ENCODE measurements around the gene CCDC14. TPM values are rescaled to one million over a fixed set of nuclear protein-coding genes. Genes with fewer than 3 reads are reported as not detected.
A peak's percentile ranks its signal among the peaks of the same experiment; 100 is the strongest.
"Not testable (repeated sequence)": the region's sequence is repeated elsewhere in the genome, so short reads cannot be mapped to it uniquely, and the experiment has no call there.

The CCDC14 gene, protein sequence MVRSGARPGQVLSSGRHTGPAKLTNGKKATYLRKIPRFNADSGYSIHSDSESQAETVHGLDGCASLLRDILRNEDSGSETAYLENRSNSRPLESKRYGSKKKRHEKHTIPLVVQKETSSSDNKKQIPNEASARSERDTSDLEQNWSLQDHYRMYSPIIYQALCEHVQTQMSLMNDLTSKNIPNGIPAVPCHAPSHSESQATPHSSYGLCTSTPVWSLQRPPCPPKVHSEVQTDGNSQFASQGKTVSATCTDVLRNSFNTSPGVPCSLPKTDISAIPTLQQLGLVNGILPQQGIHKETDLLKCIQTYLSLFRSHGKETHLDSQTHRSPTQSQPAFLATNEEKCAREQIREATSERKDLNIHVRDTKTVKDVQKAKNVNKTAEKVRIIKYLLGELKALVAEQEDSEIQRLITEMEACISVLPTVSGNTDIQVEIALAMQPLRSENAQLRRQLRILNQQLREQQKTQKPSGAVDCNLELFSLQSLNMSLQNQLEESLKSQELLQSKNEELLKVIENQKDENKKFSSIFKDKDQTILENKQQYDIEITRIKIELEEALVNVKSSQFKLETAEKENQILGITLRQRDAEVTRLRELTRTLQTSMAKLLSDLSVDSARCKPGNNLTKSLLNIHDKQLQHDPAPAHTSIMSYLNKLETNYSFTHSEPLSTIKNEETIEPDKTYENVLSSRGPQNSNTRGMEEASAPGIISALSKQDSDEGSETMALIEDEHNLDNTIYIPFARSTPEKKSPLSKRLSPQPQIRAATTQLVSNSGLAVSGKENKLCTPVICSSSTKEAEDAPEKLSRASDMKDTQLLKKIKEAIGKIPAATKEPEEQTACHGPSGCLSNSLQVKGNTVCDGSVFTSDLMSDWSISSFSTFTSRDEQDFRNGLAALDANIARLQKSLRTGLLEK
- 41.8 and 47.3 TPM in 2 replicates for total RNA-seq
- 12.4 and 16.1 TPM in 2 replicates for polyA plus RNA-seq

DNA sequence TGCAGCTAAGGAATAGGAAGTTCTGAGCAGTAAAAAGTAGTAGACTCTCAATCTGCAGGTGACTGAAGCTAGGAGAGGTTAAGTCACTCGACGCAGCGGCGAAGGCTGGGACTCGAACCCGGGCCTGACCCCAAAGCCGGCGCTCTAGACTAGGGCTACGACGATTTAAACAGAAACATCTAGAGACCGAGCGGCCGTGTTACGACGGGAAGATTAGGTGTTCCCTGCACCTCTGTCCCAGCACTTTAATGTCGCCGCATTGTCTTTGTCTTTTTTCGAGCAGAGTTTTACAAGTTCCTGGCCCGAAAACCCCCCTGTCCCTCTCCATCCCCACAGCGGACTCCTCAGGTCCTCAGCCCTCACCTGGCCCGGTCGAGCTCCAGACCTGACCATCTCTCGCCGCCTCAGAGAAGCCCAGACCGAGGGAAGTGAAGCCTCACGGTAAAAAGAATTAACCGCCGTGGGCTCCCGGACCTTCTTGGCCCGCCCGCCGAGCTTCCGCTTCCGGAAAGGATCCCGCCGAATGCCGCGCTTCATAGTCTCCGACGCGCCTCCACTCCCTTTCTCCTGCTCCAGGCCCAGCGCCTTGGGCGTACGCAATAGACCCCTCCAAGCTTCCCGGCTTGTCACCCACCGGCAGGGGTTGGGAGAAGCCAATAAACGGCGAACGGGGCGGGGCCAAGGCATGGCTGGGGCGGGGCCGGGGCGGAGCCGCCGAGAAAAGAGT is at the start of gene CCDC14:
TSS of gene CCDC14 (minus strand) at position 449 of the 727 bp plus-strand sequence. CDS start at position 393, 56 bp downstream.
- peak within 1 kb of the TSS; percentile 85 for H3K27ac ChIP-seq
- 1% methylated on average over 52 of the region's 55 CpGs for WGBS (ENCODE audit: low lambda C conversion rate, missing lambda C conversion rate)
- H3K79me2 ChIP-seq: peaks cover 19% of the 10 kb centered on the region
- no peaks in the 10 kb centered on the region for H3K36me3 ChIP-seq (replicated peaks; ENCODE audit: insufficient read depth, low read depth)
- peak within 1 kb of the TSS; percentile 94 for H2AFZ ChIP-seq
- TF ChIP-seq EZH2phosphoT487 (IDR thresholded peaks at IDR 0.05; ENCODE audit: low read depth, severe bottlenecking, unreplicated experiment) (no peak), EZH2 (IDR thresholded peaks at IDR 0.05; ENCODE audit: borderline replicate concordance) (no peak)
- TF ChIP-seq, protein P1, sequence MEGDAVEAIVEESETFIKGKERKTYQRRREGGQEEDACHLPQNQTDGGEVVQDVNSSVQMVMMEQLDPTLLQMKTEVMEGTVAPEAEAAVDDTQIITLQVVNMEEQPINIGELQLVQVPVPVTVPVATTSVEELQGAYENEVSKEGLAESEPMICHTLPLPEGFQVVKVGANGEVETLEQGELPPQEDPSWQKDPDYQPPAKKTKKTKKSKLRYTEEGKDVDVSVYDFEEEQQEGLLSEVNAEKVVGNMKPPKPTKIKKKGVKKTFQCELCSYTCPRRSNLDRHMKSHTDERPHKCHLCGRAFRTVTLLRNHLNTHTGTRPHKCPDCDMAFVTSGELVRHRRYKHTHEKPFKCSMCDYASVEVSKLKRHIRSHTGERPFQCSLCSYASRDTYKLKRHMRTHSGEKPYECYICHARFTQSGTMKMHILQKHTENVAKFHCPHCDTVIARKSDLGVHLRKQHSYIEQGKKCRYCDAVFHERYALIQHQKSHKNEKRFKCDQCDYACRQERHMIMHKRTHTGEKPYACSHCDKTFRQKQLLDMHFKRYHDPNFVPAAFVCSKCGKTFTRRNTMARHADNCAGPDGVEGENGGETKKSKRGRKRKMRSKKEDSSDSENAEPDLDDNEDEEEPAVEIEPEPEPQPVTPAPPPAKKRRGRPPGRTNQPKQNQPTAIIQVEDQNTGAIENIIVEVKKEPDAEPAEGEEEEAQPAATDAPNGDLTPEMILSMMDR (IDR thresholded peaks at IDR 0.05; ENCODE audit: poor library complexity): no peak
- H3K27me3 ChIP-seq: no peaks in the 10 kb centered on the region
- peaks cover 5% of the 10 kb centered on the region for H3K4me1 ChIP-seq (ENCODE audit: insufficient read depth)
- H3K4me2 ChIP-seq: peak within 1 kb of the TSS; percentile 85
- H3K9me2 ChIP-seq (replicated peaks; ENCODE audit: insufficient read depth): no peaks in the 10 kb centered on the region
- no peaks in the 10 kb centered on the region for H3K9me3 ChIP-seq (ENCODE audit: low read depth)
- peak; percentile 95 for DNase-seq (ENCODE audit: low spot score)
- peak within 1 kb of the TSS; percentile 74 for H3K4me3 ChIP-seq
- no peaks in the 10 kb centered on the region for H4K20me1 ChIP-seq (ENCODE audit: insufficient read depth, poor library complexity, severe bottlenecking)

DNA sequence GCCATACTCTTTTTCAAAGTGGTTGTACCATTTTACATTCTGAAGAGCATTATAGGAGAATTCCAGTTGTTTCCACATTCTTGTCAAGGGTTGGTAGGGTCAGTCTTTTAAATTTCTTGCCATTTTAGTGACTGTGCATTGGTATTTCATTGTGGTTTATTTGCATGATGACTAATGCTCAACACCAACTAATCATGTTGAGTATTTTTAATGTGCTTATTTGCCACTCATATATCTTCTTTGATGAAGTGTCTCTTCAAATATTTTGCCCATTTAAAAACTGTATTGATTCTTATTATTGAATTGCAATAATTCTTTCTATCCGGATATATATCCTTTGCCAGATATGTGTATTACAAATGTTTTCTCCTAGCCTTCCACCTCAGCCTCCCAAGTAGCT is 47.3 kb upstream of the CCDC14 start:
- not testable (repeated sequence) for H3K9me2 ChIP-seq (replicated peaks; ENCODE audit: insufficient read depth); DNase-seq (ENCODE audit: low spot score); H2AFZ ChIP-seq; H3K4me3 ChIP-seq; H3K9me3 ChIP-seq (ENCODE audit: low read depth); H3K4me1 ChIP-seq (ENCODE audit: insufficient read depth); H3K36me3 ChIP-seq (replicated peaks; ENCODE audit: insufficient read depth, low read depth); H3K4me2 ChIP-seq; H3K27ac ChIP-seq; H3K79me2 ChIP-seq; H4K20me1 ChIP-seq (ENCODE audit: insufficient read depth, poor library complexity, severe bottlenecking)
- WGBS (ENCODE audit: low lambda C conversion rate, missing lambda C conversion rate): 95% methylated on average over 1 of the region's 1 CpG
- peaks cover 19% of the 10 kb centered on the region for H3K27me3 ChIP-seq

DNA sequence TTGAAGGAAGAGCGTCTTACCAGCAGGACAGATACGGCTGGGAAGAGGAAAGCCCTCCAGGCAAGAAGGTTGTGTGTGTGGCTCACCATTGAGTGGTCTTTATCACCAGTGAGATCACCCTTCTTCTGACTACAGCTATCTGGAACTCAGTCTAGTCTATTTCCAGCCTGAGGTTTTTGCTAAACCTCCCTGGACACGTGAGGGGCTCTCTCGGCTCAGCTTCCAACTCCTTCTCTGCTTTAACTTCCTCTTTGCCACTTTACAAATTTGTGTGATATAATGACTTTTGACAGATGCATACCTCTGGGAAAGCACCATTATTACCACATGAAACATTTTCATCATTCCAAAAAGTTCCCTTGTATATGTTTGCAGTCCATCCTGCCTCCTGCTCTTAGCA is 46.2 kb upstream of the CCDC14 start:
- Histone ChIP-seq H4K20me1 (ENCODE audit: insufficient read depth, poor library complexity, severe bottlenecking) (no peaks in the 10 kb centered on the region), H3K9me3 (ENCODE audit: low read depth) (no peaks in the 10 kb centered on the region), H3K79me2 (no peaks in the 10 kb centered on the region), H3K27ac (no peak overlapping the region), H3K36me3 (replicated peaks; ENCODE audit: insufficient read depth, low read depth) (no peaks in the 10 kb centered on the region), H3K27me3 (peaks cover 22% of the 10 kb centered on the region), H3K4me2 (no peak overlapping the region), H2AFZ (no peak overlapping the region), H3K4me3 (no peak overlapping the region), H3K9me2 (replicated peaks; ENCODE audit: insufficient read depth) (no peaks in the 10 kb centered on the region), H3K4me1 (ENCODE audit: insufficient read depth) (no peaks in the 10 kb centered on the region)
- 52% methylated on average over 4 of the region's 4 CpGs for WGBS (ENCODE audit: low lambda C conversion rate, missing lambda C conversion rate)
- no peak for DNase-seq (ENCODE audit: low spot score)
- TF ChIP-seq, protein P1 (IDR thresholded peaks at IDR 0.05; ENCODE audit: poor library complexity): no peak
- TF ChIP-seq EZH2 (IDR thresholded peaks at IDR 0.05; ENCODE audit: borderline replicate concordance) (no peak), EZH2phosphoT487 (IDR thresholded peaks at IDR 0.05; ENCODE audit: low read depth, severe bottlenecking, unreplicated experiment) (no peak)

DNA sequence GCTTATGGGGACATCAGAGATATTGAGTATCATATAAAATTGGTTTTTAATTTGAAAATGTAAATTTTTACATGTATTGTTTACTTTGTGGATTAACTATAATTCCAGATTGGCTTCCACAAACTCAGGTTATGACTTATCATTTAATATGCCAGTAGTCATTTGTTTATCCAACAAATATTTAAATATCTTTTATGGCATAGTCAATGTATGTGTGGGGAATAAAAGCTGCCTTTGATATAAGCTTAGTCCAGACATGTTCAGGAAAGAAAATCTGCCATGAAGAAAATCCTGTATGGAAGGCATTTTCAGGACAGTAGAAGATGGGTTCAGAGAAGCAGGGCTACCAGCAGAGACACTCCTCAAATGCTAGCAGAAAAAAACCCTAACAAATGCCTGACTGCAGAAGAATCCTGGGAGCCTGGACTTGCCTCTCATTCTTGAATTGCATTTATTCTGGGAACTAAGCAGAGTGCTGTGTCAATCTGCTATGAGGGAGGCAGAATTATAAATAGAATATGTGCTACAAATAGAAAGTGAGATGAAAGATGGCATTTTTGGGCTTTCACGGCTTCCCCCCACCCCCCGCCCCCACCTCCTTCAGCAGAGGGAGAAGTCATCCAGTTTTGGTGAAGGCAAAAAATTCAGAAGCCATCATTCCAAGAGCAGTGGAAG is 41.5 kb upstream of the CCDC14 start:
- H3K4me2 ChIP-seq; H3K27ac ChIP-seq; DNase-seq (ENCODE audit: low spot score); H3K9me2 ChIP-seq (replicated peaks; ENCODE audit: insufficient read depth); H3K9me3 ChIP-seq (ENCODE audit: low read depth); H3K36me3 ChIP-seq (replicated peaks; ENCODE audit: insufficient read depth, low read depth); H3K79me2 ChIP-seq; H4K20me1 ChIP-seq (ENCODE audit: insufficient read depth, poor library complexity, severe bottlenecking); H3K4me3 ChIP-seq; H2AFZ ChIP-seq; H3K4me1 ChIP-seq (ENCODE audit: insufficient read depth): not testable (repeated sequence)
- WGBS (ENCODE audit: low lambda C conversion rate, missing lambda C conversion rate): 89% methylated on average over 2 of the region's 2 CpGs
- peaks cover 23% of the 10 kb centered on the region for H3K27me3 ChIP-seq

DNA sequence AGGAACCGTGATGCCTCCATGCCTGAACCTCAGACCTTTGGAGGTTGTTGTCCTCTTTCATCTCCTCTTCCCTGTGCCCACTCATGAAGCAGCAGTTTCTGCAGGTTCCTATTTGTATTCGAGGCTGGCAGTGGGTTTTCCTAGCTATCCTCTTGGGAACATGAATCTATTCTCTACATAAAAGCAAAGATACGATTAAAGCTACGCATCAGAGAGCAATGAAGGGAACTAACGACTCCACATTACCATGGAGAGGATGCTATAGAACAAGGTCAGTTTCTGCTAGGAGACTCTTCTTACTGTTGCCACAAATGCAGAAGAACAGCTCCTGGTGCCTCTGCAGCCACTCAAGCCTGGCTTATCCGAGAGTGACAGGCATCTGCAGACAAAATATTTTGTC is 40.3 kb upstream of the CCDC14 start:
- 79% methylated on average over 6 of the region's 6 CpGs for WGBS (ENCODE audit: low lambda C conversion rate, missing lambda C conversion rate)
- H3K9me2 ChIP-seq (replicated peaks; ENCODE audit: insufficient read depth); H3K36me3 ChIP-seq (replicated peaks; ENCODE audit: insufficient read depth, low read depth); H3K9me3 ChIP-seq (ENCODE audit: low read depth); H4K20me1 ChIP-seq (ENCODE audit: insufficient read depth, poor library complexity, severe bottlenecking); H3K4me3 ChIP-seq; DNase-seq (ENCODE audit: low spot score); H3K4me1 ChIP-seq (ENCODE audit: insufficient read depth); H3K4me2 ChIP-seq; H3K27ac ChIP-seq; H3K79me2 ChIP-seq; H2AFZ ChIP-seq: not testable (repeated sequence)
- peaks cover 14% of the 10 kb centered on the region for H3K27me3 ChIP-seq
